Liver (tissue), 9 donors: ENCODE measurements around the gene ZNF674. TPM values are rescaled to one million over a fixed set of nuclear protein-coding genes. Genes with fewer than 3 reads are reported as not detected.

ENCODE experiments used
- DNase-seq: peaks from one replicate; pipeline ENCODE4 v3.0.0-alpha.2; 2017; ENCODE audit warnings: low spot score
- H3K27ac ChIP-seq, 2 donors: one replicate each; pipeline ENCODE4 v1.7.0; 2013; ENCODE audit warnings: inconsistent platforms in 2 of 2, low read length in 2 of 2, control low read depth in 1 of 2, low read depth in 1 of 2, mild to moderate bottlenecking in 1 of 2
- H3K27me3 ChIP-seq, 4 donors: one replicate each; pipeline versions ENCODE4 v1.6.1 to v1.7.0; 2013; ENCODE audit warnings: low read length in 3 of 4, inconsistent platforms in 1 of 4, mild to moderate bottlenecking in 1 of 4, moderate library complexity in 1 of 4; ENCODE audit not compliant: control insufficient read depth in 4 of 4, insufficient read depth in 4 of 4
- H3K36me3 ChIP-seq, 4 donors: one replicate each; pipeline versions ENCODE4 v1.6.1 to v1.7.0; 2013; ENCODE audit warnings: low read length in 3 of 4, mild to moderate bottlenecking in 3 of 4, low read depth in 1 of 4, moderate library complexity in 1 of 4; ENCODE audit not compliant: control insufficient read depth in 4 of 4, insufficient read depth in 3 of 4
- H3K4me1 ChIP-seq, 4 donors: one replicate each; pipeline versions ENCODE4 v1.6.1 to v1.7.0; 2013; ENCODE audit warnings: low read length in 3 of 4, mild to moderate bottlenecking in 3 of 4, moderate library complexity in 1 of 4; ENCODE audit not compliant: control insufficient read depth in 4 of 4, insufficient read depth in 4 of 4
- H3K4me3 ChIP-seq, 3 donors: one replicate each; pipeline versions ENCODE4 v1.6.1 to v1.7.0; 2013; ENCODE audit warnings: low read length in 3 of 3, control low read depth in 1 of 3, low read depth in 1 of 3, mild to moderate bottlenecking in 1 of 3
- H3K9ac ChIP-seq, 2 donors: one replicate each; pipeline ENCODE4 v1.7.0; 2013; ENCODE audit warnings: low read length in 2 of 2, mild to moderate bottlenecking in 2 of 2, moderate library complexity in 2 of 2, control low read depth in 1 of 2, low read depth in 1 of 2
- H3K9me3 ChIP-seq, 4 donors: one replicate each; pipeline versions ENCODE4 v1.6.1 to v1.7.0; 2013; ENCODE audit warnings: low read length in 3 of 4; ENCODE audit not compliant: control insufficient read depth in 4 of 4
- ATF3 ChIP-seq: IDR thresholded peaks from 2 replicates; pipeline ENCODE4 v1.6.1; 2016; ENCODE audit warnings: antibody characterized with exemption
- CTCF ChIP-seq: fragments of 150-350 bp; IDR thresholded peaks from 2 replicates; pipeline ENCODE4 v1.5.1; 2017; ENCODE audit warnings: improper control_type of control experiment, low read depth, low read length; ENCODE audit not compliant: missing input control
- FOXA1 ChIP-seq: IDR thresholded peaks from 2 replicates; pipeline ENCODE4 v1.6.1; 2016; ENCODE audit warnings: antibody characterized with exemption
- FOXA2 ChIP-seq: IDR thresholded peaks from 2 replicates; pipeline ENCODE4 v1.6.1; 2016; ENCODE audit warnings: antibody characterized with exemption
- GABPA ChIP-seq, 2 donors: IDR thresholded peaks in 1 of 2; conservative IDR thresholded peaks in 1 of 2; 2 replicates each; pipeline ENCODE4 v1.6.1; 2016; ENCODE audit warnings: antibody characterized with exemption in 2 of 2, mild to moderate bottlenecking in 1 of 2, moderate library complexity in 1 of 2
- HNF4A ChIP-seq, 2 donors: conservative IDR thresholded peaks; 2 replicates each; pipeline ENCODE4 v1.6.1; 2016; ENCODE audit warnings: antibody characterized with exemption in 2 of 2, mild to moderate bottlenecking in 2 of 2
- HNF4G ChIP-seq: IDR thresholded peaks from 2 replicates; pipeline ENCODE4 v1.6.1; 2016; ENCODE audit warnings: antibody characterized with exemption
- JUND ChIP-seq, 2 donors: IDR thresholded peaks; 2 replicates each; pipeline ENCODE4 v1.6.1; 2016; ENCODE audit warnings: antibody characterized with exemption in 2 of 2
- MAX ChIP-seq: IDR thresholded peaks from 2 replicates; pipeline ENCODE4 v1.6.1; 2016; ENCODE audit warnings: antibody characterized with exemption
- NR2F2 ChIP-seq: IDR thresholded peaks from 2 replicates; pipeline ENCODE4 v1.6.1; 2016; ENCODE audit warnings: antibody characterized with exemption
- REST ChIP-seq: IDR thresholded peaks from 2 replicates; pipeline ENCODE4 v1.6.1; 2016; ENCODE audit warnings: antibody characterized with exemption, mild to moderate bottlenecking
- RXRA ChIP-seq, 2 donors: IDR thresholded peaks; 2 replicates each; pipeline ENCODE4 v1.6.1; 2017 to 2018; ENCODE audit warnings: antibody characterized with exemption in 2 of 2, mild to moderate bottlenecking in 1 of 2
- TAF1 ChIP-seq: conservative IDR thresholded peaks from 2 replicates; pipeline ENCODE4 v1.6.1; 2016; ENCODE audit warnings: antibody characterized with exemption, mild to moderate bottlenecking
- YY1 ChIP-seq: IDR thresholded peaks from 2 replicates; pipeline ENCODE4 v1.6.1; 2016; ENCODE audit warnings: antibody characterized with exemption, mild to moderate bottlenecking
- ZBTB33 ChIP-seq: IDR thresholded peaks from 2 replicates; pipeline ENCODE4 v1.6.1; 2016; ENCODE audit warnings: antibody characterized with exemption
- polyA plus RNA-seq, 2 donors: library from polyadenylated mRNA; stranded (reverse) in 1 of 2; unstranded in 1 of 2; fragments of 200-250 nt in 1 of 2; fragments of >200 nt in 1 of 2; fragmentation: Nextera tagmentation in 1 of 2; extraction: Ambion mirVana in 1 of 2; gene quantifications; one replicate each; pipeline versions ENCODE4 v1.2.1 to v1.2.3, GENCODE V29; 2013 to 2015
- total RNA-seq, 2 donors: library from RNA; depleted of rRNA; stranded (reverse); fragments of >200 nt; gene quantifications; one replicate each; pipeline ENCODE4 v1.2.3, GENCODE V29; 2014
- donor health status: healthy.
- donor health status: healthy.
- donor health status: healthy.
- donor health status: healthy.
- donor health status: healthy.

The ZNF674 gene
- total and polyA plus RNA-seq, 4 donors: 0.84 to 3.6 (median 2.1) TPM

- Histone ChIP-seq H3K27me3 (no peaks in the 10 kb centered on the region), H3K4me1 (peaks cover 0 to 13% (median 4%) of the 10 kb centered on the region in 4 donors), H3K9ac (no peak overlapping the region), H3K4me3 (no peak overlapping the region), H3K27ac (no peak overlapping the region), H3K36me3 (no peaks in the 10 kb centered on the region), H3K9me3 (no peaks in the 10 kb centered on the region)
- TF ChIP-seq JUND (IDR thresholded peaks at IDR 0.05): no peak
- no peak for TF ChIP-seq MAX
- no peak for TF ChIP-seq FOXA1
- TF ChIP-seq HNF4A (conservative IDR thresholded peaks at IDR 0.05): no peak
- TF ChIP-seq FOXA2: no peak
- no peak for DNase-seq
Observed at GRCh38 chrX:46569621-46570020, 24.4 kb upstream of the ZNF674 start.

GRCh38 chrX:46567388-46567787 lies 22.2 kb upstream of the ZNF674 start:
- DNase-seq: no peak
- H3K4me3 ChIP-seq: no peak overlapping the region
- H3K27ac ChIP-seq: no peak overlapping the region
- H3K36me3 ChIP-seq: no peaks in the 10 kb centered on the region
- no peaks in the 10 kb centered on the region for H3K9me3 ChIP-seq
- no peak for TF ChIP-seq GABPA (IDR thresholded peaks at IDR 0.05 in 1 of 2, conservative IDR thresholded peaks at IDR 0.05 in 1 of 2)
- no peak for TF ChIP-seq CTCF
- TF ChIP-seq RXRA (IDR thresholded peaks at IDR 0.05): no peak
- TF ChIP-seq JUND (IDR thresholded peaks at IDR 0.05): no peak
- TF ChIP-seq HNF4A (conservative IDR thresholded peaks at IDR 0.05): no peak
- TF ChIP-seq NR2F2: no peak
- no peak for TF ChIP-seq TAF1
- TF ChIP-seq ZBTB33: no peak
- no peak for TF ChIP-seq HNF4G
- TF ChIP-seq FOXA1: no peak
- no peak for TF ChIP-seq ATF3
- no peak for TF ChIP-seq REST
- TF ChIP-seq YY1: no peak
- no peaks in the 10 kb centered on the region for H3K27me3 ChIP-seq
- H3K4me1 ChIP-seq: no peaks in the 10 kb centered on the region
- H3K9ac ChIP-seq: no peak overlapping the region
